Kidney (tissue), 14 donors: ENCODE data around the gene SNAI3. TPM values are rescaled to one million over a fixed set of nuclear protein-coding genes. Genes with fewer than 3 reads are reported as not detected.

Source experiments
- DNase-seq, 5 donors: peaks; one replicate each; pipeline ENCODE4 v3.0.0-alpha.2; 2013 to 2020
- FAIRE-seq: peaks from 2 replicates; lab custom pipeline; 2012; peaks lifted over from hg19 to GRCh38; lab: Jason Lieb, UNC
- H3K27ac ChIP-seq, 2 donors: one replicate each; pipeline ENCODE4 v1.7.0; 2013; ENCODE audit warnings: low read depth in 2 of 2, low read length in 2 of 2, inconsistent platforms in 1 of 2
- H3K27me3 ChIP-seq: one replicate; pipeline ENCODE4 v1.7.1; 2013; ENCODE audit warnings: low read length, inconsistent platforms; ENCODE audit not compliant: control insufficient read depth, insufficient read depth
- H3K36me3 ChIP-seq, 3 donors: one replicate each; pipeline versions ENCODE4 v1.7.0 to v1.7.1; 2013; ENCODE audit warnings: low read length in 3 of 3, control low read depth in 1 of 3, inconsistent platforms in 1 of 3; ENCODE audit not compliant: insufficient read depth in 3 of 3, control insufficient read depth in 2 of 3
- H3K4me1 ChIP-seq, 3 donors: one replicate each; pipeline versions ENCODE4 v1.7.0 to v1.7.1; 2013; ENCODE audit warnings: low read length in 3 of 3, inconsistent platforms in 1 of 3, low read depth in 1 of 3; ENCODE audit not compliant: control insufficient read depth in 2 of 3, insufficient read depth in 2 of 3
- H3K4me3 ChIP-seq, 3 donors: one replicate each; pipeline versions ENCODE4 v1.7.0 to v1.8.1; 2013; ENCODE audit warnings: low read length in 3 of 3, control low read depth in 1 of 3, inconsistent platforms in 1 of 3
- H3K9ac ChIP-seq, 3 donors: one replicate each; pipeline versions ENCODE4 v1.7.0 to v1.7.1; 2013; ENCODE audit warnings: low read length in 3 of 3, control low read depth in 1 of 3, inconsistent platforms in 1 of 3
- H3K9me3 ChIP-seq, 3 donors: one replicate each; pipeline versions ENCODE4 v1.7.0 to v1.7.1; 2013; ENCODE audit warnings: low read length in 3 of 3, control low read depth in 1 of 3, inconsistent platforms in 1 of 3; ENCODE audit not compliant: control insufficient read depth in 2 of 3, insufficient read depth in 1 of 3
- intact Hi-C: fragments of 100-400 bp; cut with DNase I; formaldehyde crosslinking; loops from one replicate; pipeline ENCODE4 v1.11.1; 2022
- polyA plus RNA-seq: library from polyadenylated mRNA; stranded (reverse); fragments of 350-450 nt; fragmentation: Illumina TruSeq; extraction: RNeasy Lipid Tissue Mini Kit (QIAGEN cat#74804); gene quantifications from one replicate; pipeline ENCODE4 v1.2.3, GENCODE V29; 2014; ENCODE audit warnings: low read depth, low replicate concordance; ENCODE audit not compliant: insufficient read depth
- total RNA-seq: library from RNA; stranded (reverse); fragmentation: NEBNext Ultra II Directional; extraction: Animal tissue kit (Norgen Biotek cat#: 25700); gene quantifications from one replicate; pipeline ENCODE4 v1.2.1, GENCODE V29; 2021
- TF ChIP-seq, protein P1 (sequence below): IDR thresholded peaks from 3 replicates; pipeline ENCODE4 v1.5.1; 2012; ENCODE audit warnings: mild to moderate bottlenecking, moderate library complexity, borderline replicate concordance; ENCODE audit not compliant: insufficient read depth; ENCODE audit errors: extremely low read depth
- donor health status: control.
- donor health status: control.
- donor health status: control.
- donor health status: control.
- donor health status: control.
- donor health status: DM: yes; HTN: yes; CAD: no.
- donor health status: Normal renal cell carcinoma (clear cell type).

Gene SNAI3
- total and polyA plus RNA-seq, 2 donors from 2014 or later, result 0.75 to 2.3 TPM

- Histone ChIP-seq H3K4me1 (peaks cover 0 to 7% (median 3%) of the 10 kb centered on the region in 3 donors), H3K36me3 (peaks cover 0 to 3% (median 0%) of the 10 kb centered on the region in 3 donors), H3K27ac (no peak overlapping the region), H3K9me3 (no peaks in the 10 kb centered on the region), H3K4me3 (no peak overlapping the region), H3K27me3 (no peaks in the 10 kb centered on the region), H3K9ac (no peak overlapping the region)
- intact Hi-C loops, result no loop called here
- no peak for FAIRE-seq
- DNase-seq, result no peak
- TF ChIP-seq, protein P1, sequence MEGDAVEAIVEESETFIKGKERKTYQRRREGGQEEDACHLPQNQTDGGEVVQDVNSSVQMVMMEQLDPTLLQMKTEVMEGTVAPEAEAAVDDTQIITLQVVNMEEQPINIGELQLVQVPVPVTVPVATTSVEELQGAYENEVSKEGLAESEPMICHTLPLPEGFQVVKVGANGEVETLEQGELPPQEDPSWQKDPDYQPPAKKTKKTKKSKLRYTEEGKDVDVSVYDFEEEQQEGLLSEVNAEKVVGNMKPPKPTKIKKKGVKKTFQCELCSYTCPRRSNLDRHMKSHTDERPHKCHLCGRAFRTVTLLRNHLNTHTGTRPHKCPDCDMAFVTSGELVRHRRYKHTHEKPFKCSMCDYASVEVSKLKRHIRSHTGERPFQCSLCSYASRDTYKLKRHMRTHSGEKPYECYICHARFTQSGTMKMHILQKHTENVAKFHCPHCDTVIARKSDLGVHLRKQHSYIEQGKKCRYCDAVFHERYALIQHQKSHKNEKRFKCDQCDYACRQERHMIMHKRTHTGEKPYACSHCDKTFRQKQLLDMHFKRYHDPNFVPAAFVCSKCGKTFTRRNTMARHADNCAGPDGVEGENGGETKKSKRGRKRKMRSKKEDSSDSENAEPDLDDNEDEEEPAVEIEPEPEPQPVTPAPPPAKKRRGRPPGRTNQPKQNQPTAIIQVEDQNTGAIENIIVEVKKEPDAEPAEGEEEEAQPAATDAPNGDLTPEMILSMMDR, result no peak
Measured at GRCh38 chr16:88654363-88655052, 31.8 kb downstream of the SNAI3 start.

DNA sequence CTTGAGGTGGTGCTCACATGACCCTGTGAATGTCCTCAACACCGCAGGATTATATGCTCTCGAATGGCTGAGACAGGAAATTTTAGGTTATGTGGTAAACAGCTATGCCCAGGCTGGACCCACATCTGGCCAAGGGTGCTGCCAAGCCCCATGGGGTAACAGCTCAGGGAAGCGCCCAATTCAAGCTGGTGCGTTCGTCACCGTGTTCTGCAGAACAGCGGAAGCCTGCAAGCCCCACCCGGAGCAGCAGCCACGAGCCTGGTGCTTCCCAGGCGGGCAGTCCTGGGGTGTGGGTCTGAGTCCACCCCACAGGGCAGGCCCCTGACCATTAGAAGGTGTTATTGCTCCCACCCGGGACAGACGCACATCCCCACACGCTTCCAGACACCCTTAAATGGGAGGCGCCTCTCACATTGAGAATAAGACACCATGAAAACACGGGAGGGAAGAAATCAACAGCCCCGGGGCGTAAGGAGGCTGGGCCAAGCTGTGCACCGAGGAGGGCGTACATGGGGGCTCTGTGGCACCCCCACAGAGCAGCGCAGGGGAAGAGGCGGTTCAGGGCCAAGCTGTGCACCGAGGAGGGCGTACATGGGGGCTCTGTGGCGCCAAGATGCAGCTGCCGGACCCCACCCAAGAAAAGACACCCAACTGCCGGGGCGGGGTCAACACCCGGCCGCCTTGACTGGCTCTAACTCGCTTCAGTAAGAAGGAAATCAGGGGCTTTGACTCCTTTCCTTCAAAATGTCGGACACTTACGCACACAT, 32.5 kb downstream of the SNAI3 start:
- no peak for FAIRE-seq
- Histone ChIP-seq H3K9ac (no peak overlapping the region), H3K4me1 (peaks cover 0 to 12% (median 3%) of the 10 kb centered on the region in 3 donors), H3K9me3 (no peaks in the 10 kb centered on the region), H3K27me3 (no peaks in the 10 kb centered on the region), H3K4me3 (no peak overlapping the region), H3K27ac (no peak overlapping the region), H3K36me3 (peaks cover 0 to 3% (median 0%) of the 10 kb centered on the region in 3 donors)
- intact Hi-C loops, result no loop called here
- no peak for DNase-seq
- TF ChIP-seq, protein P1, result no peak

DNA sequence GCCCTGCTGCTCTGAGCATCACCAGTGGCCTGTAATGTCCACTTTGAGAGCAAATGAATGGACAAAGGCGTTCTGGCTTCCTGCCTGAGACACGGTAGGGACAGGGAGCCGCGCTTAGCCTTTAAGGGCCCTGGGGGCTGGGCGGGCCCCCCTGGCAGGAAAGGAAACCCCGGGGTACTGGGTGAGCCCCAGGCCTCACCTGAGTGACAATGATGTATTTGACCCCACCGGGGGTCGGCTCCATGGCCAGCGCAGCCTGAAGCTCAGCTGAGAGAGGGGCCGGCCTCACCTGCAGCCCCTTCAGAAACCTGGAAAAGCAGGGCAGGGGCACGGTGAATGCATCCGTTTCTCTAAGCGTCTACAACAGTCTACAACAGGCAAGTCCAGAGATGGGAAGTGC, 33.2 kb downstream of the SNAI3 start:
- Histone ChIP-seq H3K4me1 (peaks cover 0 to 12% (median 3%) of the 10 kb centered on the region in 3 donors), H3K36me3 (peaks cover 0 to 3% (median 0%) of the 10 kb centered on the region in 3 donors), H3K27ac (no peak overlapping the region), H3K27me3 (no peaks in the 10 kb centered on the region), H3K9me3 (no peaks in the 10 kb centered on the region), H3K9ac (no peak overlapping the region), H3K4me3 (no peak overlapping the region)
- TF ChIP-seq, protein P1, result no peak
- no peak for DNase-seq
- FAIRE-seq, result no peak
- intact Hi-C loops, result no loop called here
